22Rv1 (cell line): ENCODE measurements around the gene ECI2.

Experiments used
- ZFX ChIP-seq: fragments of 450-650 bp; IDR thresholded peaks from 2 replicates; pipeline ENCODE4 v1.6.1; 2017; ENCODE audit warnings: antibody characterized with exemption, borderline replicate concordance
- TF ChIP-seq, protein P1 (sequence below): fragments of 450-650 bp; IDR thresholded peaks from 2 replicates; pipeline ENCODE4 v1.5.1; 2017; ENCODE audit warnings: mild to moderate bottlenecking

- TF ChIP-seq, protein P1, sequence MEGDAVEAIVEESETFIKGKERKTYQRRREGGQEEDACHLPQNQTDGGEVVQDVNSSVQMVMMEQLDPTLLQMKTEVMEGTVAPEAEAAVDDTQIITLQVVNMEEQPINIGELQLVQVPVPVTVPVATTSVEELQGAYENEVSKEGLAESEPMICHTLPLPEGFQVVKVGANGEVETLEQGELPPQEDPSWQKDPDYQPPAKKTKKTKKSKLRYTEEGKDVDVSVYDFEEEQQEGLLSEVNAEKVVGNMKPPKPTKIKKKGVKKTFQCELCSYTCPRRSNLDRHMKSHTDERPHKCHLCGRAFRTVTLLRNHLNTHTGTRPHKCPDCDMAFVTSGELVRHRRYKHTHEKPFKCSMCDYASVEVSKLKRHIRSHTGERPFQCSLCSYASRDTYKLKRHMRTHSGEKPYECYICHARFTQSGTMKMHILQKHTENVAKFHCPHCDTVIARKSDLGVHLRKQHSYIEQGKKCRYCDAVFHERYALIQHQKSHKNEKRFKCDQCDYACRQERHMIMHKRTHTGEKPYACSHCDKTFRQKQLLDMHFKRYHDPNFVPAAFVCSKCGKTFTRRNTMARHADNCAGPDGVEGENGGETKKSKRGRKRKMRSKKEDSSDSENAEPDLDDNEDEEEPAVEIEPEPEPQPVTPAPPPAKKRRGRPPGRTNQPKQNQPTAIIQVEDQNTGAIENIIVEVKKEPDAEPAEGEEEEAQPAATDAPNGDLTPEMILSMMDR: no peak
- TF ChIP-seq ZFX: no peak
These were observed 50.7 kb downstream of the ECI2 start for GRCh38 chr6:4084444-4085331.
